Fibroblast of mammary gland (primary cell): ENCODE results near the gene PDE4A.

Experiments used
- DNase-seq: peaks from one replicate; pipeline ENCODE4 v3.0.0-alpha.2; 2010; ENCODE audit warnings: low read depth
- H3K4me3 ChIP-seq: 2 replicates; pipeline ENCODE4 v1.5.1; 2011; ENCODE audit warnings: low read depth, mild to moderate bottlenecking, low read length, moderate library complexity; ENCODE audit not compliant: control insufficient read depth
- CTCF ChIP-seq: conservative IDR thresholded peaks from 2 replicates; pipeline ENCODE4 v1.5.1; 2011; ENCODE audit warnings: low read depth, low read length, inconsistent platforms; ENCODE audit not compliant: control insufficient read depth, insufficient read depth

The PDE4A gene

GRCh38 chr19:10421240-10422045 is 1.1 kb downstream of the PDE4A start:
- no peak overlapping the region for H3K4me3 ChIP-seq
- no peak for DNase-seq
- TF ChIP-seq CTCF, result no peak

- DNase-seq, result no peak
- no peak overlapping the region for H3K4me3 ChIP-seq
- no peak for TF ChIP-seq CTCF
Observed at GRCh38 chr19:10422046-10422461, 1.7 kb downstream of the PDE4A start.

GRCh38 chr19:10422846-10423245 is 2.5 kb downstream of the PDE4A start:
- H3K4me3 ChIP-seq, result no peak overlapping the region
- DNase-seq, result no peak
- TF ChIP-seq CTCF, result no peak

GRCh38 chr19:10424011-10424637 is 3.8 kb downstream of the PDE4A start:
- peak overlapping the region; percentile 43 for H3K4me3 ChIP-seq
- DNase-seq, result peak; percentile 71
- TF ChIP-seq CTCF, result peak; percentile 65

GRCh38 chr19:10427169-10427568 is 6.8 kb downstream of the PDE4A start:
- no peak for DNase-seq
- TF ChIP-seq CTCF, result no peak
- no peak overlapping the region for H3K4me3 ChIP-seq

- DNase-seq, result no peak
- no peak for TF ChIP-seq CTCF
- H3K4me3 ChIP-seq, result no peak overlapping the region
Observed at GRCh38 chr19:10428996-10429381, 8.7 kb downstream of the PDE4A start.
